T-helper 2 cell (primary cell): ENCODE results near the gene ZNF213.
"Not testable (repeated sequence)": the region's sequence is repeated elsewhere in the genome, so short reads cannot be mapped to it uniquely, and the experiment has no call there.

Experiments
- DNase-seq, 5 experiments: peaks; one replicate each; pipeline versions ENCODE4 v3.0.0 to v3.0.0-alpha.2; 2012 to 2022

ZNF213 gene

DNA sequence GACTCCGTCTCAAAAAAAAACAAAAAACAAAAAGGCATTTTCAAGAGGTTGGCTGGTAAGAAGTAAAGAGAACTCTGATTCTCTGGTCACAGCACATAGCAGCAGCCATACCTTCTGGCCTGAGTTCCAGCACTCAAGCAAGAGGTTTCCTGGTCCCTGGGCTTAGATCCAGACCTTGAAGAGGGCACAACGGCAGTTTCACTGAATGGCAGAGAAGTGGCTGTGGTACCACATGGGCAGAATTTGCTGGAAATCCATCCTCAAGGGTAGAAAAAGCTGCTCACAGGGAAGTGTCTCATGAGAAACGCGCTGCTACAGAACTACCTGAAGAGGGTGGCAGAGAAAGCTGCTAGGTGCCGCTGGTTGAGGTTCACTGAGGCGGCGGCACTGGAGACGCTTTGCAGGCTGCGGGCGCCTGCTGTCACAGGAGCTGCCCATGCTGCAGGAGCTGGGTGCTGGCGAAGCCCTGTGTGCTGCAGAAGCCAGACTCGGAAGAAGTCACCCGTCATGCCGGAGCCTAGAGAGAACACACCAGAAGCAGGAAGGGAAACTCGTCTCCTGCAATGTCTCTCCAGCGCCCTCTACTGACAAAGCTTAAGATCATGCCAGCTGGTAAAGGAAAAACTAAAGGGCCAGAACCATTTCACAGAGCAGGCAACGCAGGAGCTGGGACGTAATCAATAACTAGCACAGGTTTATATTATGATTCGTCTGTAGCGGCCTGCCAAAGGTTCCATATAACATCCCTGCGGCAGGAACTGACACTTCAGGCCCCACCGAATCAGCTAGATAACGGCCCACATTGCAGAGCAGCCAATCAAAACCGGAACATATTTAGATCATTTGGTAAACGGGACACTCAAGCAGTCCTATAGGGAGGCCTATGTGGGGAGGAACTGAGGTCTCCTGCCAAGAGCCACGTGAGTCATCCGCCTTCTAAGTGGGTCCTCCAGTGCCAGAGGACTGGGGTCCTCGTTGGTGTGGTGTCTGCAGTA, 5.4 kb upstream of the ZNF213 start:
- peak; percentile 37 to 94 (median 67) for DNase-seq

DNA sequence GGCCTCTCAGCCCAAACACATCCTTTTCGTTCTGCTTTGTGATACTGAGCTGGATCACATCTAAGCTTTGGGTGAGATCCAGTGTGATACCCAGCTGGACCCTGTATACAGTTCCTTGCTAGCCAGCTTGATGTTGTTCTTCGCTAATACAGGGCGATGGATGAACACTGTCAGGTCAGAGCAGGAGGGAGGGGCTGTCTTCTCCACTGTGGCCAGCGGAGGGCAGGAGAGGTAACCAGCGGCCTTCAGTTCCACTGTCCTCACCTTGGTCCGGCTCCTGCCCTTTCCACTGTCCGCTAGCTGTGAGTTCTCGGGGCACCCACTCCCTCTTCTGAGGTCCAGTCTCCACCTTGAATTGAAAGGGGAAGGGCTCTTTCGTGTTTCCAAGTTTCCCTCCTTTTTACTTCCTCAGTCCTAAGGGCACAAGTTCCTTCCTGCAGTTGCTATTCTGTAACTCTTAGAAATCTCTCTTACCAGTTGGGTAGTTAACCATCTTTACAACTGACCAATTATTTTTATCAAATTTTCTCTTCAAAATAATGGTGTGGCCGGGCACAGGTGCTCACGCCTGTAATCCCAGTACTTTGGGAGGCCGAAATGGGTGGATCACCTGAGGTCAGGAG, 3.0 kb upstream of the ZNF213 start:
- DNase-seq, result peak in 1 of 5 experiments; percentile 43

DNA sequence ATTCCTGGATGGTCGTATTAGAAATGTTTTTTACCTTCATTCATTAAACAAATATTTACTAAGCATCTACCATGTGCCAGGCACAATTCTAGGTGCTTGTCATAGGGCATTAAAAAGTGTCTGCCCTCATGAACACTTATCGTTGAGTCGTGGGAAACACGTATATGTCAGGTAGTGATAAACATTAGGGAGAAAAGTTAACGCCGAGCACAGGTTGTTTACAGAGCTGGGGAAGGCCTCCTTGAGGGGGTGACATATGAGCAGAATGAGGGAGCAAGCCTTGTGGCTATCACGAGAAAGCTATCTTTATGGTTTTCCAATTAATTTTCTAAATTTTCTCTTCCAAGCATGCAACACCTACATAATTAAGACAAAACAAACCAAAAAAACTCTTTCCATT, 985 bp upstream of the ZNF213 start:
- DNase-seq, result no peak

DNA sequence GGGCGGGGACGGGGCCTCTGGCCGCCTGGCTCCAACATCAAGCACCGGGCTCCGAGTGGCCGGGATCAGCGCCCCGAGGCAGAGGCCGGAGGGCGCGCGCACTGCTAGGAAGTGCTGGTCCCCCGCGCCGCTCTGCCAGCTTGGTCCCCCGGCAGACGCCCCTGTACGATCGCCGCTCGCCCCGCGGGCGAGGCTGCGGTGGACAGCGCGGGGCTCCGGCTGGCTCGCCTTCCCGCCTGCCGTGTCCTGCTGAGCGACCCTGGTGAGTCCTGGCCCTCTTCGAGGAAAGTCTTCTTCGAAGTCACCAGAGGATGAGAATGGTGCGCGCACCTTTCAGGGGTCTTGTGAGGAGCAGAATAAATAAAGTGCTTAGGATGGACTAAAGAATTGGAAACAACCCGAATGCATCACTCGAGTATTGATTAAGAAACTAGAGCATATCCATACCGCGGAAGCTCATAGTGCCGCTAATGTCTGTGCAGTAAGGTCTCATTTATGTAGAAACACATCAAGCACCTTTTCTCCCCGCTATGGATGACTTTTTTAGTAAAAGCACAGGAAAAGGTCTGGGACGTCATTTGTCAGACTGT, 392 bp downstream of the ZNF213 start:
- peak in 1 of 5 experiments; percentile 48 for DNase-seq

DNA sequence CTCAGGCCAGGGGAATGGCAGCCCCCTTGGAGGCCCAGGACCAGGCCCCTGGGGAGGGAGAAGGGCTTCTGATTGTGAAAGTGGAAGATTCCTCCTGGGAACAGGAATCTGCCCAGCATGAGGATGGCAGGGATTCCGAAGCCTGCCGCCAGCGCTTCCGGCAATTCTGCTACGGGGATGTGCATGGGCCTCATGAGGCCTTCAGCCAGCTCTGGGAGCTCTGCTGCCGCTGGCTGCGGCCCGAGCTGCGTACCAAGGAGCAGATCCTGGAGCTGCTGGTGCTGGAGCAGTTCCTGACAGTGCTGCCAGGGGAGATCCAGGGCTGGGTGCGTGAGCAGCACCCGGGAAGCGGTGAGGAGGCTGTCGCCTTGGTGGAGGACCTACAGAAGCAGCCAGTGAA, 2.4 kb downstream of the ZNF213 start:
- no peak for DNase-seq

DNA sequence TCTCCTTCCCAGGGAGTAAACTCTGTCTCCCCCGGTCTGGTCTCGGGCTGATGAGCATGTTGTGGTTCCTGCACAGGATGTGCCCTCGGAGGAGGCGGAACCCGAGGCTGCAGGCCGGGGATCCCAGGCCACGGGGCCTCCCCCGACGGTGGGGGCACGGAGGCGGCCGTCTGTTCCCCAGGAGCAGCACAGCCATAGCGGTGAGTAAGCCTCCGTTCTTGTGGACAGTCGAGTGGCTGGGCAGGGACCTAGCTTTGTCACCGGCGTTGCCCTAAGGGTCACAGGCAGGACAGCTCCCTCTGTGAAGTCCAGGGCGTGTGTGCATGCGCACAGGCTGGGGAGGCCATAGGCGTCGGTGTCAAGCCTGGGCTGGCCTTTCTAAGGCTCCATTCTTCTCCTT, 3.5 kb downstream of the ZNF213 start:
- no peak for DNase-seq

DNA sequence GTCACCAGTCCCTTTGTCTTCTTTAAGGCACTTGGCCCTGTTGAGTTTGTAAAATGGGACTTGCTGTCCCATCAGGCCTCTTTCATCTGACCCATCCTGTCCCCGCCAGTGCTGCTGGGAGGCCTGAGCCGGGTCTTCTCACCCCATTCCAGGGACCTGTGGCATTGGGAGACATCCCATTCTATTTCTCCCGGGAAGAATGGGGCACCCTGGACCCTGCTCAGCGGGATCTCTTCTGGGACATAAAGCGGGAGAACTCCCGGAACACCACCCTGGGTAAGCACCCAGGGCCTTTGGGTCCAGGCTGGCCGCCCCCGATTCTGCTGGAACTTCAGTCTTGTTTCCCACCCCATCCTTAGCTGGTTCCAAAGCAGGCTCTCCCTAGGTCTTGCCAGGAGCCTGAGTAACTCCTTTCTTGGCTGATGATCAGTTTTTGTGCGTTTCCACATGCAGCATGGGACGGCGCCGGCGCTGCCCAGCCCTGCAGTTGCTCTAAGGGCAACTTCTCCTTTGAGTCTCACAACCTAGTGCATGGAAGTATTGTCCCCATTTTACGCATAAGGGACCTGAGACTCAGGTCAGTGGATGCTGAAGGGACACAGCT, 4.1 kb downstream of the ZNF213 start:
- DNase-seq, result no peak

DNA sequence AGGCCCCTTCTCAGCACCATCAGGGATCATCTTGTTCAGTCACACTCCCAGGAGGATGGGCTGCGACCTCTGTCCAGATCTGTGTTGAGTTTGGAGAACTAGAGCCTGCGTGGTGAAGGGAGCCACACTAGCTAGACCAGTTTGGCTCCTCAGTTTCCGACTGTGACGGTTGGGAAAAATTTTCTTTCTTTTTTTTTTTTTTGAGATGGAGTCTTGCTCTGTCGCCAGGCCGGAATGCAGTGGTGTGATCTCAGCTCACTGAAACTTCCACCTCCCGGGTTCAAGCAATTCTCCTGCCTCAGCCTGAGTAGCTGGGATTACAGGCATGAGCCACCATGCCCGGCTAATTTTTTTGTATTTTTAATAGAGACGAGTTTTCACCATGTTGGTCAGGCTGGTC, 4.7 kb downstream of the ZNF213 start:
- not testable (repeated sequence) for DNase-seq

DNA sequence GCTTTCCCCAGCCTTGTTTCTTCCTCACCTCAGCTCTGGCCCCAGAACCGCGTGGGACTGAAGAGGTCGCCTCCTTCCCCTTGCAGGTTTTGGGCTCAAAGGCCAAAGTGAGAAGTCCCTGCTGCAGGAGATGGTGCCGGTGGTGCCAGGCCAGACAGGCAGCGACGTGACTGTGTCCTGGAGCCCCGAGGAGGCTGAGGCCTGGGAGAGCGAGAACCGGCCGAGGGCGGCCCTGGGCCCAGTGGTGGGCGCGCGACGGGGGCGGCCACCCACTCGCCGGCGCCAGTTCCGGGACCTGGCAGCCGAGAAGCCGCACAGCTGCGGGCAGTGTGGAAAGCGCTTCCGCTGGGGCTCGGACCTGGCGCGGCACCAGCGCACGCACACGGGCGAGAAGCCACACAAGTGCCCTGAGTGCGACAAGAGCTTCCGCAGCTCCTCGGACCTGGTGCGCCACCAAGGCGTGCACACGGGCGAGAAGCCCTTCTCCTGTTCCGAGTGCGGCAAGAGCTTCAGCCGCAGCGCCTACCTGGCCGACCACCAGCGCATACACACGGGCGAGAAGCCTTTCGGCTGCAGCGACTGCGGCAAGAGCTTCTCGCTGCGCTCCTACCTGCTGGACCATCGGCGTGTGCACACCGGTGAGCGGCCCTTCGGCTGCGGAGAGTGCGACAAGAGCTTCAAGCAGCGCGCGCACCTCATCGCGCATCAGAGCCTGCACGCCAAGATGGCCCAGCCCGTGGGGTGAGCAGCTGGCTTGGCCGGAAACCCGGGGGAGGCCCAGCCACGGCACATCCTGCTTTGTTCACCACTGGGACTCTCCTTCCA, 6.0 kb downstream of the ZNF213 start:
- no peak for DNase-seq

DNA sequence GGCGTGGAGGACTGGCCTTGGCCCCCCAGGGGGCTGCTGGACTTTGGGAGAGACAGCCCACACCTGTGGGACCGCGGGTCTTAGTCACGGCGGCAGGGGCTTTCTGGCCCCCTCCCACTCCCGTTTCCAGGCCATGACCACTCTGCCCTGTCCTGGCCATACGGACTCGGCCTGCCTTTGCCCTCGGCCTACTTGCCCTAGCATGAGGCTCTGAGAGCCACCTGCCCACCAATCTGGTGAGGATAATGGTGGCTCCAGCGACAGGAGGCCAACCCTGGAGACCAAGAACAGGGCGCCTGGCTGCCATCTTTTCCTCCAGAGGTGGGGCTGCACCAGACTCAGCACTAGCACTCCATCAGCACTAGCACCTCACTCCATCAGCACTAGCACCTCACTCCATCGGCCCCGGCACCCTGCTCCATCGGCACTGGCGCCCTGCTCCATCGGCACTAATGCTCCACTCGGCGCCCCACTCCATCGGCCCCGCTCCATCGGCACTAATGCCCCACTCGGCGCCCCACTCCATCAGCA, 7.0 kb downstream of the ZNF213 start:
- DNase-seq, result no peak

DNA sequence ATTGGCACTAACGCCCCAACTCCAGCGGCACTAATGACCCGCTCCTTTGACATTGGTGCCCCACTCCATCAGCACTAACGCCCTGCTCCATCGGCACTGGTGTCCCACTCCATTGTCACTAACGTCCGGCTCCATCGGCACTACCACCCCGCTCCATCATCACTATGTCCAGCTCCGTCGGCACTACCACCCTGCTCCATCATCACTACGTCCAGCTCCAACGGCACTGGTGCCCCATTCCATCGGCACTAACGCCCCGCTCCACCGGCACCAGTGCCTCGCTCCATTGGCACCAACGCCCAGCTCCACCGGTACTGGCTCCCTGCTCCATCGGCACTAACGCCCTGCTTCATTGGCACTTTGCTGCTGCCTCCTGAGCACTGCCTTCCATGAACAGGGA, 7.5 kb downstream of the ZNF213 start:
- no peak for DNase-seq

DNA sequence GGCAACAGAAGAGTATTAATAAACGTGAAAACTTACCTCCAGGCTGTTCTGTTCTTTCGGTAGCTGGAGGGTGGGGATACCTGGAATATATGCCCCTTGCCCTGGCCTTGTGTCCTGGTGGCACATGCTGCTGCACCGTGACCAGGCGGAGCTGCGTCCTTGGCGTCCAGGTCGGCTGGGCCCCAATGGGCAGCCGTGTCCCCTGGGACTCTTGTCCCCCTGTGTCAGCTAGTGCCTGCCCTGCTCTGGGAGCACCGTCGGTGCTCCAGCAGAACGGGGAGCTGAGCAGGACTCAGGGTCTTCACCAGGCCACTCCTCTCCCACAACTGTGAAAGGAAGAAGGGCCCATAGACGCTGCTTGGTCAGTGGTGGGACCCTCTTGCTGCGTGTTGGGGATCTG, 7.9 kb downstream of the ZNF213 start:
- no peak for DNase-seq

DNA sequence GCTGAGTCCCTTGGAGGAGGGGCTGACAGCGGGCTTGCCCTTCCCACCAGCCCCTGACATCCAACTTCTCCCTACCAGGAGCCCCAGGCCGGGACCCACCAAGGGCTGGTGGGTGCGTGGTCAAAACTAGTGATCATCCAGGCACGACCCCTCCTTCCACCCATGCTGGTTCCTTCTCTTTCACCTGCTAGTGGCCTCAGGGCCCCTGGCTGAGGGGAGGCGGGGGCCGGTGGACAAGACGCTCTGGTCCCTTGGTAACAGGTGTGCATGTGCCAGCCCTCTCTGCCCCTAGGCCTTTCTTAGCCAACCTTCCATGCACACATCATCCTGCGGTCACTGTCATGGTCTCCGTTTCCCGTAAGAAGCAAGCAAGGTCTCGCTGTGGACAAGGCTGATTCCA, 8.4 kb downstream of the ZNF213 start:
- DNase-seq, result no peak

DNA sequence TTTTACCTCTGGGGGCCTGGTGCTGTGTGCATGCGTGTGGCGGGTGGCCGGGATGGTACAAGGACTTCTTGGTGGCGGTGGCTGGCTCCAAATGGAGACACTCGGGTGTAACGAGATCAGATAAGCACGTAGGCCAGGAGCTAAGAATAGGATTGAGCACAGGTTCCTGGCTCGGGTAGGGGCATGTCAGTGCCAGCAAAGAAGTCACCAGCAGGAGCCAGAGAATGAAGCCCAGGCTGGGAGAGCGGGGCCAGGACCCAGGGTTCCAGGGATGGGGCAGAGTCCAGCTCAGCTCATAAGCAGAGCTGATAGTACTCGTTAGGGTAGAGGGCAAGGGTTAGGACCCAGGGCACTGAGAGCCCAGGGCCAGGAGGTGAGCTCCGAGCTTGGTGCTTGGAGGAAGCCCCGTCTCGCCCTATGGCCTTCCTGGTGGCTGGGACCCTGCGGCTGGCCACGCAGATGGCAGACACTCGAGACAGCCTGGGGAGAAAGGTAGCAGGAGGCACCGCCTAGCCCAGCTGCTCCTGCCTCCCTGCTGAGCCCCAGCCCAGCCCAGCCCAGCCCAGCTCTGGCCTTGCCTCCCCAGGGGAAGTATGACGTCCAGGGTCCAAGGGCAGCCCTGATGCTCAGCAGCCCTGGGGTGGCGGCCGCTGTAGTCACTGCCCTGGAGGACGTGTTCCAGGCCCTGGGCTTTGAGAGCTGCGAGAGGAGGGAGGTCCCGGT, 8.9 kb downstream of the ZNF213 start:
- DNase-seq, result no peak

DNA sequence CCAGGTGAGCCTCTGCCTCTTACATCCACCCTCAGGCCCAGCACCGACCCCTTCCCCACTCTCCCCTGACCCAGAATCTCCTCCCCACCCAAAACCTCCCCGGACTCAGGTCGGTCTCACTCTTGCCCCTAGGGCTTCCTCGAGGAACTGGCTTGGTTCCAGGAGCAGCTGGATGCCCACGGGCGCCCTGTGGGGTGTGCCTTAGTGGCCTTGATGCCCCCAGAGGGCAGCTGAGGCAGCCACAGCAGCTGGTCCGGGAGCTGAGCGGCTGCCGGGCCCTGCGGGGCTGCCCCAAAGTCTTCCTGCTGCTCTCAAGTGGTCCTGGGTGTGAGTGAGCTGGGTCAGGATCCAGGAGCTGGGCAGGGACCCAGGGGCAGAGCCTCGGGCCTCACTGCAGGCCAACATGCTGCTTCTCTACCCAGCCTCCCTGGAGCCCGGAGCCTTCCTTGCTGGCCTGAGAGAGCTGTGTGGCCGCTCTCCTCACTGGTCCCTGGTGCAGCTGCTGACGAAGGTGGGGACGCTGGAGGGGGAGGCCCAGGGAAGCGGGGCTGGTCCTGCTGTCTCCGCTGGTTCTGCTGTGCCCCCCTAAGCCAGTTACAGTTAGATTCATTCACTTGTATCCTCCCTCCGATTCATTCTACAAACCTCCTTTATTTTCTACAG, 9.6 kb downstream of the ZNF213 start:
- no peak for DNase-seq

DNA sequence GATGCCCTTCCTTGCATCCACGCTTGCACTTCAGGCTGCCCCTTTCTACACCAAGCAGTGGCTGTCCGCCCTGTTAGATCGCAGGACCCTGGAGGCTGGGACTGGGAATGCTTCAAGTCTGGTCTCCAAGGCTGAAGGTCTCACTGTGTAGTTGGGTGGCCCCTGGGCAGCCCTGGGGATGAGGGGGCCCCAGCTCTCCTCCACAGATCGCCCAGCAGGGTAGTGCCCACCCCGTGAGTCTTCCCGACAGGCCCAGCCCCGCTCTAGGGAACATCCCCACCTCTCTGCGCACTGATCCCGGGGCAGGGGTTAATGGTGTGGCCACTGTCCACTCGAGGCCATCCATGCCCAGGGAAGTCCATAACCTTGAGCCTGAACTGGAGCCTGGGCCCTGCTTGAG, 10.3 kb downstream of the ZNF213 start:
- no peak for DNase-seq

DNA sequence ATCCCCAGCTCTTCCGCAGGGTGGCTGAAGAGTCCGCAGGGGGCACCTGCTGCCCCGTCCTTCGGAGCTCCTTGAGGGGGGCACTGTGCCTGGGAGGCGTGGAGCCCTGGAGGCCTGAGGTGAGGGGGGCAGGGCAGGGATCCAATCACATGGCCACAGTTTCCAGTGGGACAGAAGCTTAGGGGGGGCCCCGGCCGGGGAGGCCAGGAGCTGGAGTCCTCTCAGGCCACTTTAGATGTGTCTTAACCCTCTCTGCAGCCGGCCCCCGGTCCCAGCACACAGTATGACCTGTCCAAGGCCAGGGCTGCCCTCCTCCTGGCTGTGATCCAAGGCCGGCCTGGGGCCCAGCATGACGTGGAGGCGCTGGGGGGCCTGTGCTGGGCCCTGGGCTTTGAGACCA, 10.8 kb downstream of the ZNF213 start:
- DNase-seq, result no peak

DNA sequence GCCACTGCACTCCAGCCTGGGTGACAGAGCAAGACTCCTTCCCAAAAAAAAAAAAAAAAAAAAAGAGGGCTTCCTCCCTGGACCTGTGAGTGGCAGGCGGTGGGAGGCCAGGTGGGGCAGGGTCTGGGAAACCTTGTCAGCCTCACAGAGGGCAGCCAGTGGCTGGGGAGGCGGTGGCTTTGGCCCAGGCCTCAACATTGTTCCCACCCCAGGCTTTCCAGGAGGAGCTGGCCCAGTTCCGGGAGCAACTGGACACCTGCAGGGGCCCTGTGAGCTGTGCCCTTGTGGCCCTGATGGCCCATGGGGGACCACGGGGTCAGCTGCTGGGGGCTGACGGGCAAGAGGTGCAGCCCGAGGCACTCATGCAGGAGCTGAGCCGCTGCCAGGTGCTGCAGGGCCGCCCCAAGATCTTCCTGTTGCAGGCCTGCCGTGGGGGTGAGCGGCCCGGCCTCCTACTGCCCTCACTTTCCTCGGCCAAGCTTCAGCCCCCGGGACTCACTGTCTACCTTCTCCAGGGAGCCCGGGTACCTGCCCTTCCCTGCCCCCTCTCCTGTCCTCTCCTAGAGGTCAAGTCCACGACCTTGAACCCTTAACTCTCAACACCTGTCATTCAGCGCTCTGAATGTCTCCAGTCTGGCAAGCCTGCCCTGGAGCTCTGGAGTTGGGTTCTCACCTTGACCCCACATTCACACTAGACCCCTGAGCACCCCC, 12.4 kb downstream of the ZNF213 start:
- DNase-seq, result no peak

DNA sequence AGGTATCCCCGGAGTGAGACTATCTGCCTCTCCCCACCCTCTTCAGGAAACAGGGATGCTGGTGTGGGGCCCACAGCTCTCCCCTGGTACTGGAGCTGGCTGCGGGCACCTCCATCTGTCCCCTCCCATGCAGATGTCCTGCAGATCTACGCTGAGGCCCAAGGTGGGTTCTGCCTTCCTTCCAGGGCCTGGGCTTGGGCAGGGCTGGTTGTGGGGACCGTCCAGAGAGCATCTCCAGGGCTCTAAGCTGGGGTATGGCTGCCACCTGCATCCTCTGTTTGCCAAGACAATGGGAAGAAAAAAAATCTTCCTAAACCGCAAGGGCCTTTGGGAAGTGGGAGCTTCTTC, 12.9 kb downstream of the ZNF213 start:
- no peak for DNase-seq
